ENCODE results near the gene CARD10.

Gene CARD10

GRCh38 chr22:37525073-37525745 lies 6.0 kb upstream of the CARD10 start:
- no peak for DNase-seq

- no peak for DNase-seq
These were observed 3.3 kb upstream of the CARD10 start for GRCh38 chr22:37522482-37522881.

- DNase-seq: no peak
These were observed 2.1 kb upstream of the CARD10 start for GRCh38 chr22:37521236-37521739.

DNA sequence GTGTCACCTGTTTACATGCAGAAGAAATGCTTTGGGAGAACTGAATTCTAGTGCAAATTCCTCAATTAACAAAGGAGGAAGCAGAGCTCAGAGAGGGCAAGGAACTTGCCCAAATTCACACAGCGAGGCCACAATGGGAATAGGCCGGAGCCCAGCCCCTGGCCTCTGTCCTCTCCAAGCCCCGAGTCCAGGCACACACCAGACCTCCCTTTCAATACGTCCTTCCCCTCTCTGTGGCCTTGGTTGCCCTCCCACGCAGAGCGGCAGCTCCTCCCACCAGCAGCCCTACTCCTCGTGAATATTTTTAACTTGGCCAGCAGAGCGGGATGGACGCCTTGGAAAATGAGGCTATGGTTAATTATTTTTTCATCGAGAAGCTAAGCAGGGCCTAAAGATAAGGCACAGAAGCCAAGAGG lies 1.6 kb upstream of the CARD10 start:
- DNase-seq: no peak

DNA sequence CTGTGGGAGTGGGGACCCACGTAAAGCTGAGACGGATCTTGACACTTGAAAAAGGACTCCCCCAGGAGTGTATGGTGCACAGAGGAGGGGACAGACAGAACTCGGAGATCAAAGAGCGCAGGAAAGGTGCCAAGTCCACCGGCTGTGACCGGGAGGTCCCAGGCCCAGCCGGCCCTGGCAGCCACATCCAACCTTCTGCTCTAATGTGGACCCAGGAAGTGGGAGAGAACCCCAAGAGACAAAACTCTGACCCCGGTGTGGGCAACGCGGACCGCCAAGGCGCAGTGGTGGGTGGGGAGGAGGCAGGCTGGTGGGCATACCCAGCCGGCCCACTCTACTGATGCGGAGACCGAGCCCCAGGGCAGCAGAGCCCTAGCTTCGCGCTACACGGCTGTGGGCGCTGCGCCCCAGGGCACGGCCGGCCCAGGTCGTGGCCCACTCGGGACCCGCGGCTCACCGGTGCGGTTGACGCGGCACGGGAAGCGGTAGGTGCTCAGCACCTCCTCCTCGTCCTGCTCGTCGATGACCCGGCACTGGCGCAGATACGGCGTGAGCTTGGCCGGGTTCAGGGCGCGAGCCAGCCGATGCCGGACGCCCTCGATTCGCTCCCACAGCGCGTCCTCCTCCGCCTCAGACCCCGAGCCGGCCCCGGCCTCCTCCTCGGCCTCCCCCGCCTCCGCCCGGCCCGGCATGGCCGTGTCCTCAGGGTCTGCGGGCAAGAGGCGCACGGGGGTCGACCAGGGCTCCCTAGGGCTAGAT lies 527 bp downstream of the CARD10 start:
- no peak for DNase-seq

DNA sequence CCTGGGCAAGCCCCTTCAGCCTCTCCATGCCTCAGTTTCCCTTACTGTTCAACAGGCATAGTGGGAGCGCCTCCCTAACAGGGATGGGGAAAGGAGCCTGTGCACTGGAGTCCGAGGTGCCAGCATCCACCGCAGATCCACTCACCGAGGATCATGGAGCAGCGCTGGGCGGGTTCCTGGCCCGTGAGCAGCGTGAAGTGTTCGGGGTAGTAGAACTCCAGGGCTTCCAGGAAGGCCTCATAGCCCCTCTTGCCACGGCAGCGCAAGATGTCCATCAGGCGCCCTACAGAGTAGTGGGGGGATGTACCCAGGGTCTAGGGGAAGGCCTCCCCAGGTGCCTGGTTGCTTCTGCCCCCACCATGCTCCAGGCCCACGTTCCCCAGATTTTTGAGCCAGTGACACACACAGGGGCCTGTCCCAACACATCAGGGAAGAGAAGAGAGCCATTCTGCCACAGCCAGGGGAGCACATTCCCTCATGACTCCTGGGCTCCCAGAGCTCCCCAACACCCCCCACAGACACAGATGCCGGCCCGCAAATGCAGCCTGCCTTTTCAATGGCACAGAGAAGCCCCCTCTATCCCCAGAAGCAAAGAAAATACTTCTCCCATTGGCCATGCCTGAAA lies 1.3 kb downstream of the CARD10 start:
- DNase-seq: no peak

DNA sequence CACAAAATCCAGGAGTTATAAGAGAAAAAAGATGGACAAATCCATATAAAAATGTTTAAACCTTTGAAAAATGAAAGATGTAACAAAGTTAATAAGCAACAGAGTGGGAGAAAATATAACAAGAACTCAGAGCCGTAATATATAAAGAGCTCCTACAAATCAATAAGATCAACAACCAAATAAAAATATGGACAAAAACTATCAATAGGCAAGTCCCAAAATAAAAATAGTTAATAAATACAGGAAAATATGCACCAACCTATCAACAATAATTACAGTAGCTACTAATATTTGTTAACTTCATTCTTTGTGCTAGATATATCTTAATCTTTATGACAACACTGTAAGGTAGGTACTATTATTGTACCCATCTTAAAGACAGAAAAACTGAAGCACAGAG lies 2.8 kb downstream of the CARD10 start:
- no peak for DNase-seq

DNA sequence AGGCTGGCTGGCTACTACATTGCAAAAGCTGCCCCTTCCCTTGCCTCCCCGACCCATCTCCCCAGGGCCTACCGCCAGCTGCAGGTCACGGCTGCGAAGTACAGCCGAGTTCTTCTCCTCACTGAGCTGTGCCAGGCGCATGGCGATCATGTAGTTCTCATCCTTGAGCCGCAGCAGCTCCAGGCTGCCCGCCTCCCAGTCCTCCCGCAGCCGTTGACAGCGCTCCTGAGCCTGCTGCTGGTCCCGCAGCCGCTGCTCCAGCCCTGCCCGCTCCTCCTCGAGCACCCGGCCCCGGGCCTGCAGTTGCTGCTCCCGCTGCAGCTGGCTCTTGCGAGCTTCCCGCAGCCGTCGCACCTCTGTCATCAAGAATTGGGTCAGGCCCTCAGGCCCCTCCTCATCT lies 3.3 kb downstream of the CARD10 start:
- no peak for DNase-seq

DNA sequence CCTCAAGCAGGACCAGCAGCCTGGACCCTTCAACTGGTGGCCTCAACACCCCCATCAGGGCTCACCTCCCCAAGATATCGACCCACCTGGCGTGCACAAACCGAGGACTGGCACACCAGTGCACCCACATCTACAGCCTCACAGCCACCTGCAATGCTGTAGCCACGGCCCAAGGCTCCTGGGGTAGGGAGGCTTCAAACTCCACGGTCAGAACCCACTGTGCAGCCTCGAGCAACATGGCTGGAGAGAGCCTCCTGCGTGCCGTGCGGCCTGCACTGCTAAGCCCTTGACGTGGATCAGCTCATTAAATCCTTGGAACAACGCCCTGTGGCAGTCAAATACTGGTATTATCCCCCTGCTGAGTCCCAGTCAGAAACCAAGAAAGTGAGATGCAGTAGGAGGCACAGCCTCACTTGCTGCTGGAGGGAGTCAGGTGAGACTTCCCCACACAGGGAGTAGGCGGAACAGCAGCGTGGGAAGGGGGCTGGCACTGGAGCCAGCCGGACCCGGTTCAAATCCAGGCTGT lies 4.6 kb downstream of the CARD10 start:
- DNase-seq: no peak

DNA sequence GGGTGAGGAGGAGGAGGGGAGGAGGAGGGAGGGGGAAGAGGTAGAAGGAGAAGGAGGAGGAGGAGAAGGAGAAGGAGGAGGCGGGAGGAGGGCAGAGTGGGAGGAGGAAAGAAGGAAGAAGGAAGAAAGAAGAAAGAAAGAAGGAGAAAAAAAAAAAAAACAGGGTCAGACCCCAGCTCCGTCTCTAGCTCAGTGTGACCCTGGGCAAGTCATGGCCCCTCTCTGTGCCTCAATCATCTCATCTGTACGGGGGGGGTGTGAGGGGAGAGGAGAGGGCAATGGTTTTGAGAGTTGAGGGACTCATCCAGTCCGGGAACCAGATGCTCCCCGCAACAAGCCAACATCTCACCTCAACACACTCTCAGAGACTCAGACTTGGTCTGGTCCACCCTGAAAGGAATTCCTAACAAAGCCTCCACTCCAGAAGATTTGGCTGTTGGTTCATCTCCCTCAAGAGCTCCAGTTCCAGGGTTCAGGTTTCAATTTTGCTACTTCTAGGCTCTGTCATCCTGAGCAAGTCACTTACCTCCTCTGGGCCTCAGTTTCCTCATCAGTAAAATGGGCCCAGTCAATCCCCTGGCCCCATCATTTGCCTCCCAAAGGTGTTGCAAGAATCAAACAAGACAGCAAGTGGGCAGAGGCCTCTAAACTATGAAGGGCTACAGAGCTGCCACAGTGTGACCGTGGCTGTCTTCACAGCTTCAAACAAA lies 7.7 kb downstream of the CARD10 start:
- DNase-seq: no peak

DNA sequence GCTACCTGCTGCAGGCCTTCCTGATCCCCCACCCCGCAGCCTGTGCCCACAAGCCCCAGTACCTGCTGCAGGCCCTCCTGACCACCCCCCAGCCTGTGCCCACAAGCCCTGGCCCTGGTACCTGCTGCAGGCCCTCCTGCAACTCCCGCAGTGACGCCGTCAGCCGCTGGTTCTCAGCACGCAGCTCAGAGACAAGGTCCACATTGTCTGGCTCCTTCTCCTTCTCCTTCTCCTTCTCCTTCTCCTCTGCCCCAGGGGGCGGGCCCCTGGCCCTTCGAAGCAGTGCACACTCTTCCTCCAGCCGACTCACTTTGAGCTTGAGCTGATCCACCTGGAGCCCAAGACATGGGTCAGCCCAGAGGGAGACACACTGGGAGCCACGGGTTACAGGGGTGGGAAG lies 9.1 kb downstream of the CARD10 start:
- DNase-seq: no peak

GRCh38 chr22:37509059-37509860 lies 10.0 kb downstream of the CARD10 start:
- DNase-seq: no peak

- DNase-seq: no peak
These were observed 10.7 kb downstream of the CARD10 start for GRCh38 chr22:37508431-37508992.

DNA sequence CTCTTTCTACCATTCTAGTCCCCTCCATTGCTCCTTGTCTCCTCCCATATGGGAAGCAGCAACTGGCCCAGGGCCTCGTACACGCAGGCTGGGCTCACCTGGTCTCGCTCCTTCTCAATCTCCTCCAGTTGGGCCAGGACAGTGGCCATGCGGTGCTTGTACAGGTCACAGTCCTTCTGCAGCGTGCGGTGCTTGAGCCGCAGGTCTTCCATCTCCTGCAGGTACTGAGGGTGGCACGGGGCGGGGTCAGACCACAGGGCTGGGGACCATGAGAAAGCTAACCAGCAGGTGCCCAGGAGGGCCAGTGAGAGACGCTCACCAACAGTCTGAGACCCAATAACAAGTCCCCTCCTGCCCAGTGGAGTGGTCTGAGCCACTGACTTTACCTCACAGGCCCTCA lies 11.5 kb downstream of the CARD10 start:
- no peak for DNase-seq

- no peak for DNase-seq
These were observed 13.2 kb downstream of the CARD10 start for GRCh38 chr22:37505989-37506388.

GRCh38 chr22:37505565-37505964 lies 13.7 kb downstream of the CARD10 start:
- DNase-seq: no peak

DNA sequence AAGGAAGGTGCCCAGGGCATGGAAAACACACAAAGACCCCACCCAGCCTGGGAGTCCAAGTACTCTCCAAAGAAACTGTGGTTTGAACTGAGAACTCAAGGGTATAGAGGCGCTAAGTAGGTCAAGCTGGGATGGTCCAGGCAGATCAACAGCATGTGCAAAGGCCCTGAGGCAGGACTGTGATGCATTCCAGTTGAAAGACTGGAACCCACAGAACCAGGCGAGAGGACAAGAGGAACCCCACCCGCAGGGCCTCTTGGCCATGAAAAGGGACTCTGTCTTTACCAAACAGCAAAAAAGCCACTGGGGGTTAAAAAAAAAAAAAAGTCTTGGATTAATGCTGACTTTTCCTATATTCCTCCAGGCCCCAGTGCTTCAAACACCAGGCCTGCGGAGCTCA lies 14.3 kb downstream of the CARD10 start:
- DNase-seq: no peak

DNA sequence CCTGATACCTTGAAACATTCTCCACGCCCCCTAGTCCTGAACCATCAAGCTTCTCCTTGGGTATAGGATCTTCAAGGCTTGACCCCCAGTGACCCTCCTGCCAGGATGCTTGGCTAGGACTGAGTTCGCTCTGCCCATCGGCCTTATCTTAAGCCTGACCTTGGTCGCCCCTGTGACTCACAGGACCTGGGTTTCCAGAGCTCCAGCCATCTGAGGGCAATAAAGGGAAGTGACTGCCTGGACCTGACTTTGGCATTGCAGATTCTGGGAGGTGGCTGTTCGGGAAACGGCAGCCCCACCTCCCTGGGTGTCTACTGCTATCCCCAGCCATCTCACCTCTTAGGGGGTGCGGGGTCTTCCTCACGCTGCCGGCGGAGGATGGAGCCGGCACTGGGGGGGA lies 15.4 kb downstream of the CARD10 start:
- DNase-seq: no peak

- no peak for DNase-seq
These were observed 16.0 kb downstream of the CARD10 start for GRCh38 chr22:37503183-37503683.

GRCh38 chr22:37502342-37503182 lies 16.7 kb downstream of the CARD10 start:
- DNase-seq: no peak
